Omental fat pad (tissue), 4 donors: ENCODE results near the gene UBR3. TPM values are rescaled to one million over a fixed set of nuclear protein-coding genes. Genes with fewer than 3 reads are reported as not detected.

ENCODE experiments used
- ATAC-seq: fragments of 150-250 bp; one replicate; pipeline ENCODE4 v1.9.1; 2016; ENCODE audit warnings: mild to moderate bottlenecking, moderate library complexity; ENCODE audit not compliant: low FRiP score
- DNase-seq: peaks from one replicate; pipeline ENCODE4 v3.0.0-alpha.2; 2019; ENCODE audit warnings: low spot score
- CTCF ChIP-seq, 3 donors: fragments of 450-650 bp; IDR thresholded peaks; one replicate each; pipeline ENCODE4 v1.5.1; 2016 to 2017; ENCODE audit warnings: antibody characterized with exemption in 3 of 3, mild to moderate bottlenecking in 3 of 3, moderate library complexity in 2 of 3
- total RNA-seq, 4 donors: library from RNA; depleted of rRNA; stranded (reverse); fragments of >200 nt; gene quantifications; one replicate each; pipeline ENCODE4 v1.1.0, GENCODE V29; 2016

Gene UBR3
- total RNA-seq, 4 donors from 2014 or later = 59.2 to 90.3 (median 64.0) TPM

GRCh38 chr2:170073288-170073687, 246.0 kb downstream of the UBR3 start:
- ATAC-seq = peak; percentile 91
- DNase-seq = no peak
- TF ChIP-seq CTCF (IDR thresholded peaks at IDR 0.05) = no peak

GRCh38 chr2:170076189-170076588, 248.9 kb downstream of the UBR3 start:
- TF ChIP-seq CTCF (IDR thresholded peaks at IDR 0.05) = no peak
- ATAC-seq = no peak
- no peak for DNase-seq

- no peak for DNase-seq
- no peak for ATAC-seq
- TF ChIP-seq CTCF (IDR thresholded peaks at IDR 0.05) = no peak
Observed at GRCh38 chr2:170077830-170078569, 250.7 kb downstream of the UBR3 start.

- no peak for DNase-seq
- no peak for TF ChIP-seq CTCF (IDR thresholded peaks at IDR 0.05)
- no peak for ATAC-seq
Observed at GRCh38 chr2:170084820-170085491, 257.7 kb downstream of the UBR3 start.

GRCh38 chr2:170086117-170086688, 258.9 kb downstream of the UBR3 start:
- DNase-seq = no peak
- no peak for TF ChIP-seq CTCF (IDR thresholded peaks at IDR 0.05)
- no peak for ATAC-seq

- DNase-seq (no peak), ATAC-seq (no peak)
- TF ChIP-seq CTCF (IDR thresholded peaks at IDR 0.05) = no peak
Observed at GRCh38 chr2:170086751-170087412, 259.6 kb downstream of the UBR3 start.
